Activated CD4-positive, alpha-beta T cell treated with anti-CD3 and anti-CD28 coated beads, Interleukin-2, amount 50 U/mL, for 4 hours (primary cell): ENCODE measurements around the gene ELOVL5.
"Not testable (repeated sequence)": the region's sequence is repeated elsewhere in the genome, so short reads cannot be mapped to it uniquely, and the experiment has no call there.

Experiments used
- DNase-seq, 2 experiments: peaks; one replicate each; pipeline ENCODE4 v3.0.0-alpha.2; 2020

The ELOVL5 gene

DNA sequence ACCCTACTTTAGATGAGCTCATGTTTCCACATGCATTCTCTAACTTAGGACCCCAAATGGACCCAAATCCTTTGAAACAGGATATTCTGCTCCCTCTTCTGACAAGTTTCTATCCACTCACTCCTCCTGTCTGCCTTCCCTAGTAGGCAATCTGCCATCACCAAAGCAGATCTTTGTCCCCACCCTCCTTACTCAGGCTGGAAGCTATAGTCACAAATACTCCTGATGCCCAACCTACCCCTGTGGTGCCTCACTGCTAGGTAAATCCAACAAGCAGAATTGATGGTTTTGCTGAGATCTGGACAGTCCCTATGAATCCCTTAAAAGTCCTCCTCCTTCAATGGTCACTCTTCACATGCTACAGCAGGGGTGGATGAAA is 21.7 kb downstream of the ELOVL5 start:
- DNase-seq: no peak

GRCh38 chr6:53326372-53327016 is 22.3 kb downstream of the ELOVL5 start:
- DNase-seq: no peak

- DNase-seq: no peak
Observed at GRCh38 chr6:53325785-53326184, 23.0 kb downstream of the ELOVL5 start.

DNA sequence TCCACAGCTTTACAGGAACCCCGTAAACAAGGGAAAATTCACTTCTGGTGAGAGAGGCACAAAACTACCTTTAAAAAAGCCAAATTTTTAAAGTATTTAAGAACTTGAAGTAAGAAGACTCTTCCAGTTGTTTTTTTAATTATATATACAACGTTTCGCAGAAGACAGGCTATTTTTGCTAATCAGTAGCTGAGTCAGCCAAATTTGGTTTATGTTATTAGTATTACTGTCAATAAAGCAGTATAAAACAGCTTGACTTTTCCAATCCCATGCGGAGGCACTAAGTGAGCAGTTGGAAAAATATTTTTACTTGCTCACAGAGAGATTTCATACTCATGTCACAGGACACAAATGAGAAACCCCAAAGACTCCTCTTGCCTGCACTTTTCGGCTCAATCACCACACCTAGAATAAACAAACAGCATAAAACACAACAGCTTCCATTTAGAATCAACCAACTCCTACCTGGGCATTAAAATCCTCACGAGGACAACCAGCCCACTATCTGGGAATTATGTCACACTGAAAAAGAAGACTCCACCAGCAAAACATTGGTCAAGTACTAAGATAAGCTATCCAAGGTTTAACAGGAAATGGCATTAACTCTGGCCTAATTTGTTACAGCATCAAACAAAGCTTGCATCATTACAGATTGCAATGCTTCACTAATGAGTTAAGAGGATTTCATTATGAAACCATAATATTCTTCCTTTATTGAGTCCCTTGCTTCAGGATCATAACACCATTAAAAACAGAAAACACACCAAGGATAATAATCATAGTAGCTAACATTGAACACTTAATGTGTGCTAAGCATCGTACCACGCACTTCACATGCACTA is 26.3 kb downstream of the ELOVL5 start:
- no peak for DNase-seq

DNA sequence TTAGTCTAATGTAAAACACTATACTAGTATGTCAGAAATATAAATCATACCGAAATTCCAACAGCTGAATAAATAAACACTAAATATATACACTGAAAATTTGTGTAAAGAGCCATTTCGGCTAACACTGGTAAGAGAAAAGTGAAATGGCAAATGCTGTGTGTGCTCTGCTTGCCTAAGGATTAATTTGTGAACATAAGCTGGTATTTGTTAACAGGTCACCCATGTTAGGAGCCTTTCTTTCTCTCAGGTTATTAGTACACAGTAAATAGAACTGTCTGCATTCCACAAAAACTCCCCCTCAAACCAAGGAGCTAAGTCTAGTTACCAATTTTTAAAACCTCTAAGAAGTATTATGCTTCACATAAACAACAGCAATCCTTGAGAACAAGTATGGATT is 27.0 kb downstream of the ELOVL5 start:
- no peak for DNase-seq

- DNase-seq: no peak
Observed at GRCh38 chr6:53320964-53321363, 27.8 kb downstream of the ELOVL5 start.

GRCh38 chr6:53318429-53318828 is 30.3 kb downstream of the ELOVL5 start:
- no peak for DNase-seq

DNA sequence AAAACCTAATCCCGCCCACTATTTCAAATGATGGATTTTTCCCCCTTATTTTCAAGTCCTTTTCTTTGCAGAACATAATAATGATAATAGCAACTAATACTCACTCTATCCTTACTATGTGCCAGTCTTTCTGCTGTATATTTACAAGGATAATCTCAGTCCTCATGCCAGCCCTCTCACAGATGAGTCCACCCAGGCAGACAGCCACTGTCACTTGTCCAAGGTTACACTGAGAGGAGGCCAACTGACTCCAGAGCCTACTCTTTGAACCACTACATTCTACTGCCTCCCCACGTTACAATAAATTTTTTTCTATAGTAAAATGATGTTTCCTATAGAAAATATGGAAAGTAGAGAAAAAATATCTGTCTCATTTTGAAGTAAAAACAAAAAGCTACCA is 30.9 kb downstream of the ELOVL5 start:
- DNase-seq: no peak

GRCh38 chr6:53317299-53317698 is 31.5 kb downstream of the ELOVL5 start:
- not testable (repeated sequence) for DNase-seq

DNA sequence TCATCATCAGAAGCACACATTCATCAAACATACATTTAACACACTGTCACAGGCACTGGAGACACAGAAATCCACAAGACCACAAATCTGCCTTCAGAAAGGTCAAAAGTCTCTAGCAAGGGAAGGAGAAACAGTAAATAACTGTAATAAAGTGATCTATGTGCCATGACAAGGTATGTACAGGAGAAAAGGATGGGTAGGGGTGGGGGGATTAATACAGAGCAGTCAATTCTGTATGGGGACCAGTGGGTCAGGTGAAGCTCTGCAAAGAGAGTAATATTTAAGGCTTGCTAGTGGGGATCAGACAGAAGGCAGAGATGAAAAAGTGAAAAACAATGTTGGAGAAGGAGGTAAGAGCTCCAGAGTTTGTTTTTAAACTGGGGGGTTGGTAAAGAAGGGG is 32.6 kb downstream of the ELOVL5 start:
- no peak for DNase-seq

DNA sequence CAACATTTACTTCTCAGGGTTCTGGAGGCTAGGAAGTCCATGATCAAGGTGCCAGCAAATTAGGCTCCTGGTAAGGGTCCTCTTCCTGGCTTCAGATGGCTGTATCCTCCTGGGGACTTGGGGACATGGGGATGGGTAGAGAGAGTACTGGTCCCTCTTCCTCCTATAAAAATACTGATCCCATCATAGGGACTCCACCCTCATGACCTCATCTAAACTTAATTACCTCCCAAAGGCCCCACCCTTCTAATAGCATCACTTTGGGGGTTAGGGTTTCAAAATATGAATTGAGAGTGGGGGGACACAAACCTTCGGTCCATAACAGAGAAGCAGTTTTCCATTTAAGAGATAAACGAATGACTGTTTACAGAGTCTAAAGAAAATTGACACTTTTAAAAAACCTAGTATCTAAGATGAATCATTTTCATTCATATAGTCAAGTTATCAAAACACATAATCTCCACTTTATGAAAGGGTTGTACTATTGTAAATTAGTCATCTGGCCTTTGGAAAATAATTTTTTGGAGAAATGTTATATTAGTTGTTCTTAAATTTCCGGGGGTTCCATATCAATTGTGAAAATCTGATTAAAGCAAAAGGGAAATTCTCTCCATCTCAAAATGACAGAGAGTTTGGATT is 33.5 kb downstream of the ELOVL5 start:
- no peak for DNase-seq

GRCh38 chr6:53313784-53314400 is 34.9 kb downstream of the ELOVL5 start:
- no peak for DNase-seq

DNA sequence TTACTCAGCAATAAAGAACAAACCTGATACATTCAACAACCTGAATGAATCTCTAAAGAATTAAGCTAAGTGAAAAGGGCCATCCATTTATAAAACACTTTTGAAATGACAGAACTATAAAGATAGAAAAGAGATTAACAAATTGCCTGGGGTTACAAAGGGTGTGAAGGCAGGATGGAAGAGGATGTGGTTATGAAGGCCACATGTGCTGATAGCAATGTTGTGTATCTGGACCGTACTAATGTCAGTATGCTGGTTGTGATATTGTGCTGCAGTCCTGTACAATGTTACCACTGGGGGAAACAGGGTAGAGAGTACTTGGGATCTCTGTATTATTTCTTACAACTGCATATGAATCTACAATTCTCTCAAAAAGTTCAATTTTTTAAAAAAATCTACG is 36.4 kb downstream of the ELOVL5 start:
- no peak for DNase-seq

DNA sequence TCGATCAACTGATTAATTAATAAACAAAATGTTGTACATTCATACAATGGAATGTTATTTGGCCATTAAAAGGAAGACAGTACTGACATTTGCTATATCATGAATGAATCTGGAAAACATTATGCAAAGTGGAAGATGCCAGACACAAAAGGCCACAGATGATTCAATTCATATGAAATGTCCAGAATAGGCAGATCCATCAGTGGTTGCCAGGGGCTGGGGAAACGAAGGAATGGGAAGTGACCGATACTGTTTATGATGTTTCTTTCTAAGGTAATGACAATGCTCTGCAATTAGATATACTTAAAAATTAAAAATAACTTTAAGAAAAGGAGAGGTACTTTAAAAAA is 37.2 kb downstream of the ELOVL5 start:
- DNase-seq: no peak

GRCh38 chr6:53310771-53311585 is 37.8 kb downstream of the ELOVL5 start:
- DNase-seq: no peak

DNA sequence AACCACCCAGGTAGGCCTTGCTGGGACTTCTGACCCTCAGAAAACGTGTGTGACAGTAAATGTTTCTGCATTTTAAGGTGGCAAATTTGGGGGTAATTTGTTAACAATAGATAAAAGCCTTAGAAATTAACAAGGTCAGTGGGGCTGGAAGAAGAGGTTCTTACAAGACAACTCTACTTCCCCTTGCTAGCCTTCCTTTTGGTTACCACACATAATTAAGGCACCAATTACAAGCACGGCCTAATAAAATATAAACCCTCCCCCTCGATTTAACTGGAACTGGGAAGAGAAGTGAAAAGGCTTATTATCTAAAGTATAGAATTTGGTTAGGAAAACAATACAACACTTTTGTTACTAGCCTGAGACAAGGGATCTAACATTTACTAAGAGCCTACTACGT is 38.8 kb downstream of the ELOVL5 start:
- DNase-seq: no peak

- no peak for DNase-seq
Observed at GRCh38 chr6:53309059-53309900, 39.5 kb downstream of the ELOVL5 start.

DNA sequence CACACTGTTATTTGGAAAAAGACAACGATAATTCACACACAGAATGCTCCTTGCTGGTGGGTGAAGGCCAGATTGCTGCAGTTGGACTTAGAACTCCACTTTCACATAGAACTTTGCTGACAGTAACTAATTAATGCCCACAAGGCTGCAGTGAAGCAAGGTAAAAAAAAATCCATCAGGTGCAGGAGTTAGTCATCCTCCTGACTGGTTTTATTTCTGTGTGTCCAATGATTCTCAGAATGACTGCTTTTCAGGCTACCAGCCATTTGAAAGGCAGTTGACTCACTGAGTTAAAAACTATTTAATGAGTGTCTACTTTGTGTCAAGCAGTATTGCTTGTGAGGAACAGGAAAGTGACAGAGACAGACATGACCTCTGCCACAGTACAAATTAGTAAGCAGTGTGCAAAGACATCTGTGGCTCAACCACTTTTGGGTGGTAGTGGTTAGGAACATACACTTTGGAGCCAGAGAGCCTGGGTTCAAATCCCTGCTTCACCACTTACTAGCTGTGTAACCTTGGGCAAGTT is 41.9 kb downstream of the ELOVL5 start:
- no peak for DNase-seq

- DNase-seq: not testable (repeated sequence)
Observed at GRCh38 chr6:53306217-53306616, 42.5 kb downstream of the ELOVL5 start.

GRCh38 chr6:53305506-53306005 is 43.2 kb downstream of the ELOVL5 start:
- DNase-seq: not testable (repeated sequence)

DNA sequence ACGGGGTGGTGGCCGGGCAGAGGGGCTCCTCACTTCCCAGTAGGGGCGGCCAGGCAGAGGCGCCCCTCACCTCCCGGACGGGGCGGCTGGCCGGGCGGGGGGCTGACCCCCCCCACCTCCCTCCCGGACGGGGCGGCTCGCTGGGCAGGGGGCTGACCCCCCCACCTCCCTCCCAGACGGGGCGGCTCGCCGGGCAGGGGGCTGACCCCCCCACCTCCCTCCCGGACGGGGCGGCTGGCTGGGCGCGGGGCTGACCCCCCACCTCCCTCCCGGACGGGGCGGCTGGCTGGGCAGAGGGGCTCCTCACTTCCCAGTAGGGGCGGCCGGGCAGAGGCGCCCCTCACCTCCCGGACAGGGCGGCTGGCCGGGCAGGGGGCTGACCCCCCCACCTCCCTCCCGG is 43.8 kb downstream of the ELOVL5 start:
- not testable (repeated sequence) for DNase-seq
